HUES64 (cell line): ENCODE measurements around the gene CLSTN2.
A peak's percentile ranks its signal among the peaks of the same experiment; 100 is the strongest.

ENCODE experiments used
- H3K27ac ChIP-seq: 2 replicates; pipeline ENCODE4 v1.7.0; 2013; ENCODE audit warnings: low read depth, low read length, inconsistent platforms
- H3K27me3 ChIP-seq: 2 replicates; pipeline ENCODE4 v1.6.1; 2013; ENCODE audit warnings: mild to moderate bottlenecking, low read length; ENCODE audit not compliant: insufficient read depth
- H3K36me3 ChIP-seq: 2 replicates; pipeline ENCODE4 v1.6.1; 2013; ENCODE audit warnings: mild to moderate bottlenecking, low read length; ENCODE audit not compliant: insufficient read depth
- H3K4me1 ChIP-seq: 2 replicates; pipeline ENCODE4 v1.6.1; 2013; ENCODE audit warnings: mild to moderate bottlenecking, low read length, moderate library complexity; ENCODE audit not compliant: insufficient read depth
- H3K4me3 ChIP-seq: 2 replicates; pipeline ENCODE4 v1.5.1; 2013; ENCODE audit warnings: mild to moderate bottlenecking, low read length, moderate library complexity
- H3K9ac ChIP-seq: 2 replicates; pipeline ENCODE4 v1.6.1; 2013; ENCODE audit warnings: mild to moderate bottlenecking, low read depth, low read length
- H3K9me3 ChIP-seq: 2 replicates; pipeline ENCODE4 v1.6.1; 2013; ENCODE audit warnings: low read depth, low read length; ENCODE audit not compliant: insufficient read depth
- WGBS: fragments of 150-250, 120-280 bp; methylation state at CpG from one replicate; pipeline ENCODE4 v1.1.7; 2013; ENCODE audit warnings: missing lambda C conversion rate; 5-methylcytosine and 5-hydroxymethylcytosine counted together

CLSTN2 gene

DNA sequence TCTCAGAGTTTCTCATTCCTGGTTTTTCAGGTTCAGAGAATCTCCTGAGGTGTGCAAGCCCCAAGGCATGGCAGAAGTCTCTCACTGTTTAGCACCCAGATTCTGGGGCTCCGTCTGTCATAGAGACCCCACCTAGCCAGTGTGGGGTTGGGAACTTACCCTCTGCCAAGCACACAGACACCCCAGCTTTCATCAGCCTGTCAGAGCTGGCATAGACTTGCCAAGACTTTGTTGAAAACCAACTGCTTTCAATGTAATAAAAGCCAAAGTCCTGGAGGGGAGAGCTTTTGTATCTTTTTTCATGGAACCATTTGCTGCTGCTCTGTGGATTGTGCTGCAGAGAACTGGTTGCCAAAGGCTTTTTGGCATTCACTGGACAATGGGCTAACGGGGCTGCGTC, 401.5 kb downstream of the CLSTN2 start:
- WGBS: 59% methylated on average over 3 of the region's 3 CpGs

GRCh38 chr3:140338916-140339315, 403.9 kb downstream of the CLSTN2 start:
- Histone ChIP-seq H3K36me3 (no peaks in the 10 kb centered on the region), H3K4me1 (peaks cover 21% of the 10 kb centered on the region), H3K27ac (no peak overlapping the region), H3K27me3 (no peaks in the 10 kb centered on the region), H3K9ac (no peak overlapping the region), H3K9me3 (no peaks in the 10 kb centered on the region), H3K4me3 (no peak overlapping the region)
- WGBS: 95% methylated on average over 6 of the region's 6 CpGs

More for the DNA sequence above, 401.5 kb downstream of the CLSTN2 start:
- Histone ChIP-seq H3K27ac (no peak overlapping the region), H3K4me3 (no peak overlapping the region), H3K9me3 (no peaks in the 10 kb centered on the region), H3K9ac (no peak overlapping the region), H3K36me3 (no peaks in the 10 kb centered on the region), H3K27me3 (no peaks in the 10 kb centered on the region), H3K4me1 (peaks cover 11% of the 10 kb centered on the region; the same call in 1 of the 2 replicates)

GRCh38 chr3:140341203-140341602, 406.2 kb downstream of the CLSTN2 start:
- Histone ChIP-seq H3K9me3 (no peaks in the 10 kb centered on the region), H3K27ac (peak overlapping the region; percentile 74), H3K4me3 (no peak overlapping the region), H3K4me1 (peaks cover 21% of the 10 kb centered on the region), H3K36me3 (no peaks in the 10 kb centered on the region), H3K9ac (no peak overlapping the region; the same call in 1 of the 2 replicates), H3K27me3 (no peaks in the 10 kb centered on the region)
- 79% methylated on average over 5 of the region's 5 CpGs for WGBS

- no peak overlapping the region for H3K9ac ChIP-seq
- peaks cover 21% of the 10 kb centered on the region for H3K4me1 ChIP-seq
- H3K4me3 ChIP-seq: no peak overlapping the region
Observed at GRCh38 chr3:140341817-140342403, 406.9 kb downstream of the CLSTN2 start.

GRCh38 chr3:140342668-140343067, 407.7 kb downstream of the CLSTN2 start:
- no peak overlapping the region for H3K9ac ChIP-seq
- H3K4me1 ChIP-seq: peaks cover 21% of the 10 kb centered on the region
- no peak overlapping the region for H3K4me3 ChIP-seq
- no peaks in the 10 kb centered on the region for H3K36me3 ChIP-seq
- peak overlapping the region; percentile 90 for H3K27ac ChIP-seq
- H3K9me3 ChIP-seq: no peaks in the 10 kb centered on the region
- WGBS: 90% methylated on average over 2 of the region's 2 CpGs
- no peaks in the 10 kb centered on the region for H3K27me3 ChIP-seq

More at GRCh38 chr3:140341817-140342403, 406.9 kb downstream of the CLSTN2 start:
- Histone ChIP-seq H3K9me3 (no peaks in the 10 kb centered on the region), H3K27ac (peak overlapping the region; percentile 90), H3K36me3 (no peaks in the 10 kb centered on the region), H3K27me3 (no peaks in the 10 kb centered on the region)
- 72% methylated on average over 5 of the region's 5 CpGs for WGBS

- 94% methylated on average over 7 of the region's 8 CpGs for WGBS
- H3K4me1 ChIP-seq: peaks cover 21% of the 10 kb centered on the region
- no peak overlapping the region for H3K4me3 ChIP-seq
Observed at GRCh38 chr3:140343211-140344081, 408.5 kb downstream of the CLSTN2 start.

GRCh38 chr3:140344082-140344454, 409.1 kb downstream of the CLSTN2 start:
- no peak overlapping the region for H3K4me3 ChIP-seq
- no peak overlapping the region for H3K9ac ChIP-seq
- no peak overlapping the region for H3K27ac ChIP-seq
- H3K27me3 ChIP-seq: no peaks in the 10 kb centered on the region
- peaks cover 21% of the 10 kb centered on the region for H3K4me1 ChIP-seq
- no peaks in the 10 kb centered on the region for H3K9me3 ChIP-seq
- no peaks in the 10 kb centered on the region for H3K36me3 ChIP-seq
- 92% methylated on average over 5 of the region's 5 CpGs for whole genome bisulfite sequencing

More at GRCh38 chr3:140343211-140344081, 408.5 kb downstream of the CLSTN2 start:
- H3K27me3 ChIP-seq: no peaks in the 10 kb centered on the region
- H3K27ac ChIP-seq: no peak overlapping the region
- H3K36me3 ChIP-seq: no peaks in the 10 kb centered on the region
- no peaks in the 10 kb centered on the region for H3K9me3 ChIP-seq
- no peak overlapping the region for H3K9ac ChIP-seq

DNA sequence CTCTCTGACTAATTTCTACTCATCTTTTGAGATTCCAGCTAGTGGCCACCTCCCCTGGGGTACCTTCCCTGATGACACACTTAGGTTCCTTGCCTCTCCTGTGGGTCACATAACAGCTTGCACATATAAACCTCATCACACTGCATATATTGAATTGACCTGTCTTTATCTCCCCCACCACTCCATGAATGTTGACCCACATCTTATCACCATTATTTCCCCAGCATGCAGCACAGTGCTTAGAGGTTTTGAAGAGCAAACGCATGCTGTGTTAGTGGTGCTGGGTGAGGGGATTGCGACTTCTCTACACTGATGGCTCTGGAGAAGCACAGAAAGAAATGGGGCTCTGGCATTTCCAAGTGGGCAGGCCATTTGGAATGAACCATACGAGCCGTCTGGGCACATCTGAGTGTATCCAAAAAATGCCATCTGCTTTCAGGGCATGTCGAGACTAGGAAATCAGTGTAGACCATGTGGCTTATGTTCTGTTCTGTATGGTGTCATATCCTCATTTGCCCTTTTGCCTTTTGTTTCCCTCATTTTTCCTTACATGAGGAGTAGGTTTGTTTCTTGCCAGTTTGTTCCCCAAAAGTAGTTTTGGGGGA, 409.7 kb downstream of the CLSTN2 start:
- H3K4me3 ChIP-seq: no peak overlapping the region
- no peaks in the 10 kb centered on the region for H3K27me3 ChIP-seq
- H3K27ac ChIP-seq: no peak overlapping the region
- no peaks in the 10 kb centered on the region for H3K9me3 ChIP-seq
- no peak overlapping the region for H3K9ac ChIP-seq
- 93% methylated on average over 5 of the region's 5 CpGs for WGBS
- no peaks in the 10 kb centered on the region for H3K36me3 ChIP-seq
- peaks cover 21% of the 10 kb centered on the region for H3K4me1 ChIP-seq

- no peaks in the 10 kb centered on the region for H3K27me3 ChIP-seq
- no peaks in the 10 kb centered on the region for H3K9me3 ChIP-seq
- H3K4me1 ChIP-seq: peaks cover 11% of the 10 kb centered on the region
- no peak overlapping the region for H3K27ac ChIP-seq
- no peaks in the 10 kb centered on the region for H3K36me3 ChIP-seq
- no peak overlapping the region for H3K4me3 ChIP-seq
- H3K9ac ChIP-seq: no peak overlapping the region
Observed at GRCh38 chr3:140347151-140347550, 412.2 kb downstream of the CLSTN2 start.

DNA sequence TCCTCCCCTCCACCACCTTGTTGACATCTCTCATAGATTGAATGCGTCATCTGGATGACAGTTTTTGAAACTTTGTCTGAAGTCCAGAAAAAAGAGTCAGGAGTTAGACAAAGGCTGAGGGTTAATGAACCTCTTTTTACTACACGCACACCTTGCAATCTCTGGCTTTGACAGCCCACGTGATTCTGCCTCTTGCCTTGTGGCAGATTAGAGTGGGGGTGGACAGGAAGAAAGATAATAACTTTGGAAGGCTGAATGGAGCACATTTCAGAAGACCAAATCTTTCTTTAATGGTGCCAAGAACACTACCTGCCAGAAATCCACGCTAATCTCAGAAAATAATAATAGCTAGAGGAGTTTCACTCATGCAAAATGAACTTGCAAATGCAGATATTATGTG, 415.0 kb downstream of the CLSTN2 start:
- Histone ChIP-seq H3K27ac (no peak overlapping the region), H3K4me1 (peaks cover 10% of the 10 kb centered on the region; the same call in 1 of the 2 replicates), H3K36me3 (no peaks in the 10 kb centered on the region), H3K9ac (no peak overlapping the region), H3K27me3 (no peaks in the 10 kb centered on the region), H3K4me3 (no peak overlapping the region), H3K9me3 (no peaks in the 10 kb centered on the region)
- 98% methylated on average over 4 of the region's 4 CpGs for WGBS

- H3K36me3 ChIP-seq: no peaks in the 10 kb centered on the region
- H3K9ac ChIP-seq: no peak overlapping the region
- WGBS: 34% methylated on average over 3 of the region's 3 CpGs
- H3K27me3 ChIP-seq: no peaks in the 10 kb centered on the region
- peaks cover 10% of the 10 kb centered on the region; the same call in 1 of the 2 replicates for H3K4me1 ChIP-seq
- no peak overlapping the region for H3K27ac ChIP-seq
- H3K4me3 ChIP-seq: no peak overlapping the region
- no peaks in the 10 kb centered on the region for H3K9me3 ChIP-seq
Observed at GRCh38 chr3:140351466-140351865, 416.5 kb downstream of the CLSTN2 start.
